ENCODE measurements around the gene LAMB2.

GRCh38 chr3:49171119-49171774 lies 38.4 kb upstream of the LAMB2 start, which contains the start of gene KLHDC8B:
- peak; percentile 97 for TF ChIP-seq CTCF (IDR thresholded peaks at IDR 0.05)
- no peak for TF ChIP-seq EZH2phosphoT487 (IDR thresholded peaks at IDR 0.05)
